Myometrial cell (primary cell): Measurements from ENCODE around the gene FFAR4. TPM values are rescaled to one million over a fixed set of nuclear protein-coding genes. Genes with fewer than 3 reads are reported as not detected.

Experiments
- total RNA-seq: library from RNA; depleted of rRNA; stranded (reverse); fragments of >200 nt; gene quantifications from 2 replicates; pipeline ENCODE4 v1.2.3, GENCODE V29; 2015

FFAR4 gene
- total RNA-seq = not detected in 2 replicates

GRCh38 chr10:93566435-93567276 lies at the start of gene FFAR4:
TSS of gene FFAR4 (plus strand) at chr10:93566665. CDS start at chr10:93566721, 56 bp downstream.

GRCh38 chr10:93601146-93601773 lies 34.8 kb downstream of the FFAR4 start, which contains the start of gene RBP4:
TSS of gene RBP4 (minus strand) at chr10:93601235. CDS start at chr10:93601028, 207 bp downstream.

GRCh38 chr10:93612311-93612710 lies 45.8 kb downstream of the FFAR4 start, which contains the start of gene PDE6C:
TSS of gene PDE6C (plus strand) at chr10:93612537. CDS start at chr10:93612726, 189 bp downstream.

Other genes starting within 250 kb of the FFAR4 start
- 234 and 266 TPM in 2 replicates for gene MYOF, start 84.3 kb upstream of the FFAR4 start, total RNA-seq
- gene CEP55, start 70.1 kb upstream of the FFAR4 start, total RNA-seq = 51.9 and 66.1 TPM in 2 replicates
- gene RBP4, start 34.6 kb downstream of the FFAR4 start, total RNA-seq = not detected in 2 replicates
- not detected in 2 replicates for gene PDE6C, start 45.9 kb downstream of the FFAR4 start, total RNA-seq
- gene FRA10AC1, start 135.9 kb downstream of the FFAR4 start, total RNA-seq = 1.7 and 3.7 TPM in 2 replicates
- not detected in 2 replicates for gene LGI1, start 191.3 kb downstream of the FFAR4 start, total RNA-seq